Stimulated activated CD4-positive, alpha-beta T cell treated with anti-CD3 and anti-CD28 coated beads, Interleukin-2, amount 100 ng/mL, for 4 hours (primary cell): ENCODE data around the gene COL18A1.
"Not testable (repeated sequence)": the region's sequence is repeated elsewhere in the genome, so short reads cannot be mapped to it uniquely, and the experiment has no call there.

Experiments used
- DNase-seq: peaks from one replicate; pipeline ENCODE4 v3.0.0-alpha.2; 2020; ENCODE audit warnings: low read depth

The COL18A1 gene

DNA sequence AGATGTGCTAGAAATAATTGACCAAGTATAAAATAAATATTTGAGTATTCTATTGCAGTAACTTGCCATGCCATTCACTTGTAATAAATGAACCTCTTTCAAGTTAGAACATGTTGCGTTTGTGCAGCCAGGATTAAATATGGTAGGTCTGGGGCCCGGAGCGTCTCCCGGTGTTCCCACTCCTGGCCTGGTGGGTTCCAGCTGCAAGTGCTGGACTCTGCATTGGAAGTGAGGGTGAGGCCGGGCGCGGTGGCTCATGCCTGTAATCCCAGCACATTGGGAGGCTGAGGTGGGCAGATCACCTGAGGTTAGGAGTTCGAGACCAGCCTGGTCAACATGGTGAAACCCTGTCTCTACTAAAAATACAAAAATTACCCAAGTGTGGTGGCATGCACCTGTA lies 156.3 kb downstream of the COL18A1 start:
- DNase-seq, result not testable (repeated sequence)

DNA sequence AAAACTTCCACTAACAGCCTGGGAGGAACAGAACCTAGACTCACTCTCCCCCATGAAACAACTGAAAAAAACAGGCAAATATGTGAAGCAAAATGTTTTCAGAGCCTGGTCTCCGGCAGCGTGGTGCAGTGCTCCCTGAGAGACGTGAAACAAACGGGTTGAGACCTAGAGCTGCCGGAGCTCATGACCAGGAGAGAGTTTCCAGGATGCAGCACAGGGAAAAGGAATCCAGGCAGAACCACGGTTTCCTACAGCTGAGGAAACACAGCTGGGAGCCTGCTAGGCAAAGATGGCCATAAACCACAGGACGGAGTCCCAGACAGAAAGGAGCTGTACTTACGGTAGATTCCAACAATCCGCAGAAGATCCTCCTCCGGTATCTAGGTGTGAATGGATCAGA lies 157.4 kb downstream of the COL18A1 start:
- no peak for DNase-seq

DNA sequence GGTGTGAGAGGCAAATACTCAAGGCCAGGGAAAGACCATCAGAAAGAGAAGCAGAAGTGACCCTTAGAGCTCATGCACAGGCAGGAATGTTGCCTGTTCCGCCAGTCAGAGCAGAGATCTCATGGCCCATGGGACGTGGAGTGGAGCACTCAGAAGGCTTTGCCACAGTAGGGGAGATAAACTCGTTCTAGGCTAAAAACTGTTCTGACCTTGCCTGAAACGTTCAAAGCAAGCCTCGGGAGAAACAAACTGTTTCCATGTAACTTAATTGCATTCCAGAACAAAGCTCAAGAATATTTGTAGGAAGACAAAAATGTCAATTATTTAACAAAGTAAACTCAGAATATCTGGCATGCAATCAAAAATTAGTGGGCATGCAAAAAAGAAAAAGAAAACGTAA lies 158.0 kb downstream of the COL18A1 start:
- DNase-seq, result no peak
